ENCODE measurements around the gene UBXN2A. TPM values are rescaled to one million over a fixed set of nuclear protein-coding genes. Genes with fewer than 3 reads are reported as not detected.
"Not testable (repeated sequence)": the region's sequence is repeated elsewhere in the genome, so short reads cannot be mapped to it uniquely, and the experiment has no call there.

UBXN2A gene
- total RNA-seq, 1 experiment from 2014 or later, result 13.5 TPM

DNA sequence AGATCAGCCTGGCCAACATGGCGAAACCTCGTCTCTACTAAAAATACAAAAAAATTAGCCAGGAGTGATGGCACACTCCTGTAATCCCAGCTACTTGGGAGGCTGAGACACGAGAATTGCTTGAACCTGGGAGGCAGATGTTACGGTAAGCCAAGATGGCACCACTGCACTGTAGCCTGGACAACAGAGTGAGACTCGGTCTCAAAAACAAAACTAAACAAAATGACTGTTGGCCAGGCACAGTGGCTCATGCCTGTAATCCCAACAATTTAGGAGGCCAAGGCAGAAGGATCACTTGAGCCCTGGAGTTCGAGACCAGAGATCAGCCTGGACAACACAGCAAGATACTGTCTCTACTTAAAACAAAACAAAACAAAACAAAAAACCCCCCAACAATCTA, 102.9 kb downstream of the UBXN2A start:
- DNase-seq (ENCODE audit: low read depth), result not testable (repeated sequence)

DNA sequence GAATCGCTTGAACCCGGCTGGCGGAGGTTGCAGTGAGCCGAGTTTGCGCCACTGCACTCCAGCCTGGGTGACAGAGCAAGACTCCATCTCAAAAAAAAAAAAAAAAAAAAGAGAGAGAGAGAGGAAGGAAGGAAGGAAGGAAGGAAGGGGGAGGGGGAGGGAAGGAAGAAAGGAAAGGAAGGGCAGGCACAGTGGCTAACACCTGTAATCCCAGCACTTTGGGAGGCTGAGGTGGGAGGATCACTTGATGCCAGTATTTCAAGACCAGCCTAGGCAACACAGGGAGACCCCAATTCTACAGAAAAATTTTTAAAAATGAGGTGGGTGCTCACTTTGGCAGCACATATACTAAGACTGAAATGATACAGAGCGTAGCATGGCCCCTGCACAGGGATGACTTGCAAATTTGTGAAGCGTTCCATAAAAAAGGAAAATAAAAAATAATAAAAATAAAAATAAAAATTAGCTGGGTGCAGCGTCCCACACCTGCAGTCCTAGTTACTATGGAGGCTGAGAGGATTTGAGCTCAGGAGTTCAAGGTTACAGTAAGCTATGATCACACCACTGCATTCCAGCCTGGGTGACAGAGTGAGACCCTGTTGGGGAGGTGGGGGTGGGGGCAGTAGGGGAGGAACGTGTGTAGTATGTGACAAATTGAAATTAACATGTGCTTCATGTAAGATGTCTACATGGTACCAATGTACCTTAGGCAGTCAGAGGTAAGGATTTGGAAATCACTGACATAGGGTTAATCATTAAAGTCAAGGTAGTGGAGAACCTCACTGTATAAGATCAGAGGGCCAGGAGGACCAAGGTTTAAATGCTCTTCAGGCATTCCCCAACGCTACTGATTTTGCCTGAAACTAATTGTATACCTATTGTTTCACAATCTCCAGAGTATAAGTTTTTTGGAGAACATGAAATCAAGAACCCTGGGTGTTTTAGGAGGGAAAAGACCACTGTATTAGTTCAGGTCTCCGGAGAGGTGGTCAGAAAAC, 105.5 kb downstream of the UBXN2A start:
- no peak for DNase-seq (ENCODE audit: low read depth)

DNA sequence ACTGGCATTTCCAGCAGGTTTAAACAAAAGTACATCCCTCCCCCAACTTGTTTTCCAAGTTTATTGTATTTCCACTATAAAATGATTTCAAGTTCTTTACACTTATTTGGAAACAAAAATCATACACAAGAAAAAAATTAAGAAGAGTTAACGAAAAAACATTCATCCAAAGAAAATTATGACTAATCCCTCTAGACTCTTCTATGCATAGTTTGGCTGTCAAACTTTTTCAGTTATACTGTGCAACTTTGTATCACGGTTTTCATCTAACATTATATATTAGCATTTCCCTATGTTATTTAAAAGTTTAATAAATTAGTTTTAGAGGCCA, 106.3 kb downstream of the UBXN2A start:
- no peak for DNase-seq (ENCODE audit: low read depth)

DNA sequence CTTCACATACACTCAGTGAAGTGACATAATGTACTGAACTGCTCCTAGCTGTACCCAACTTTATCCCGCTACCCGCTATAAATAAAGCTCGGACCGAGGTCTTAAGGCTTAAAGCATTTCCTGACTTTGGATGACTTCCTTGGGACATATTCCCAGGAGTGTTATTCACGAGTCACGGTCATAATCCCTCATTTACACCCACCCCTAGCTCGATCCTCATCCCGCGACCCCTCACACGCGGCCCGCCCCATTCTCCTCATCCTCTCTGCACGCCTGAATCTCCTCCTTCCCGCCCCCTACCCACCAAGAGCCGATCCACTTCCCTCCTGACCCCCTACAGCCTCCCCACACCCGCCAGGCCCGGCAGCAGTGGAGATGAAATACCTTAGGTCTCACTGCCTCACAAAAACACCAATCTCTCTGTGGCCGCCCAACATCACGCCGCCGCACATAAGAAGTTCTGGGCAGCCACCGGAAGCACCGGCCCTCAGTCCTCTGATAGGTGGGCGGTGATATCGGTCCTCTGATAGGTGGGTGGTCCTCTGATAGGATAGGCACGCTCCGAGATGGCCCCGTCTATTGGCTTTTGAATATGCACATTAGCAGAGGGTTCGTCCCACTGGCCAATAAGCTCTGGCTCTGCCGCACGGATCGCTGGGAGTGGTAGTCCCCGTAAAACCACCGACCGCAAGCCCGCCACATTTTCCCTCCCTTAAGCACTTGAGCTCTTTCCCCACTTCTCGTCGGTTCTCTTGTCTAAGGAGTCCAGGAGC, 106.9 kb downstream of the UBXN2A start, which contains the start of gene WDCP:
TSS of gene WDCP (minus strand) at position 462 of the 773 bp plus-strand sequence. CDS start 7,897 bp downstream, outside the sequence.
- peak; percentile 99 for DNase-seq (ENCODE audit: low read depth)

DNA sequence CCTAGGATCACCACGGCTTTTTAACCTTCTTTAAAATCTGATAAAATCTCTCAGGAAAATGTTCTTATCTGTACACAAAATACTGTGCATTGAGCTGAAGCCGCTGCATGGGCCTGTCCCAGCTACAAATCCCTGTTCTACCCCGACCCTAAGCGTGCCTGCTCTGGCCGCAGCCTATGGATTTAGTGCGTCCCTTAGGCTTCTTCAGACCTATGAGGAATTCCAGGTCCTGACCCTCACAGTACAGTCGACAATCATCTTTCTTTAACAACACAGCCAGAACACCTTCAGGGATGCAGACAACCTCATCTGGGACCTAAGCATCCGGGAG, 107.4 kb downstream of the UBXN2A start:
- no peak for DNase-seq (ENCODE audit: low read depth)

DNA sequence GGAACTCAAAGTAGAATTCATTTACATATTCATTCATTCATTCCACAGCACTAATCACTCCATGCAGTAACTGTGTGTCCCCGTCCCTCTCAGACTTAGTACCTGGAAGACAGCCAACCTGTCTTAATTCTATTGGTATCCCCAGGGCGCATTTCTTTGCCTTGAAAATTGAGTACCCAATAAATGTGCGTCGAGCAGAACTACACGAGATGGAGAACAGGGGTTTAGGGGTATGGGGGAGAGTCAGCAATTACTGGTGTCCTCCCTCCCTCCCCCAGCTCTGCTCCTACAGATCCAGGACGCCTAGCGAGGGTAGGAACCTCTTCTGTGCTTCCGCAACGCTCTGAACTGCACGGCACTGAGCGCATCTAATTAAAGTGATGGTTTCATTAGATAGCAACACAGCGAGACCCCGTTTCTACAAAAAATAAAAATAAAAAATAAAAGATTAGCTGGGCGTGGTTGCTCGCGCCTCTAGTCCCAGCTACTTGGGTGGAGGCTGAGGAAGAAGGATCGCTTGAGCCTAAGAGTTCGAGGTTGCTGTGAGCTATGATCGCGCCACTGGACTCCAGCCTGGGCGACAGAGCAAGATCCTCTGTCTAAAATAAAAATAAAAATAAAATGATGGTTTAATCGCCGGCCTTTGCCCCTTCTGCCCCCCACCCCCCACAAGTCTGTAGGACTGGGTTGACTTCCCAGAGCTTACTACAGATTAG, 108.7 kb downstream of the UBXN2A start:
- DNase-seq (ENCODE audit: low read depth), result peak; percentile 35

DNA sequence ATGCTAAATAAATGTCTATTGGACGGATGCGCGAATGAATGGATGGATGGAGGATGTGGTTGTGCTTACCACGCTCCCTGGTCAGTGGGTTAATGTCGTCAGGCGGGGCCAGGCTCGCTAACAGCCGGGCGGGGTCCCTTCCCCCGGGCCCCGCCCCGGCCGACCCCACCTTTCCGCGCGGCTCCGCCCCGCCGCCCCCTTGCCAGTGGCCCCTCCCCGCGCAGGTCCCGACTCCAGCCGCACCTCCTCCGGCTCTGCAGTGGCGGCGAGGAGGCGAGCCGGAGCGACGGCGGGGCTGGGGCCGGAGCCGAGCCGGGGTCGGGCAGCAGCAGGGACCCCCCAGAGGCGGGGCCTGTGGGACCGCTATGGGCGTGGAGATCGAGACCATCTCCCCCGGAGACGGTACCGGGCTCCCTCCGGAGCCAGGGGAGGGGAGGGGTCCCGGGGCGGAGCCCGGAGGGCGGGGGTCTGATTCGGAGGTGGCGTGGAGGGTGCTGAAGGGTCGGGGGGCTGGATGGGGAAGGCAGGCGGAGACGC, 109.3 kb downstream of the UBXN2A start, which contains the start of gene FKBP1B:
TSS of gene FKBP1B (plus strand) at position 257 of the 537 bp plus-strand sequence. CDS start at position 366, 109 bp downstream.
- DNase-seq (ENCODE audit: low read depth), result peak; percentile 82

DNA sequence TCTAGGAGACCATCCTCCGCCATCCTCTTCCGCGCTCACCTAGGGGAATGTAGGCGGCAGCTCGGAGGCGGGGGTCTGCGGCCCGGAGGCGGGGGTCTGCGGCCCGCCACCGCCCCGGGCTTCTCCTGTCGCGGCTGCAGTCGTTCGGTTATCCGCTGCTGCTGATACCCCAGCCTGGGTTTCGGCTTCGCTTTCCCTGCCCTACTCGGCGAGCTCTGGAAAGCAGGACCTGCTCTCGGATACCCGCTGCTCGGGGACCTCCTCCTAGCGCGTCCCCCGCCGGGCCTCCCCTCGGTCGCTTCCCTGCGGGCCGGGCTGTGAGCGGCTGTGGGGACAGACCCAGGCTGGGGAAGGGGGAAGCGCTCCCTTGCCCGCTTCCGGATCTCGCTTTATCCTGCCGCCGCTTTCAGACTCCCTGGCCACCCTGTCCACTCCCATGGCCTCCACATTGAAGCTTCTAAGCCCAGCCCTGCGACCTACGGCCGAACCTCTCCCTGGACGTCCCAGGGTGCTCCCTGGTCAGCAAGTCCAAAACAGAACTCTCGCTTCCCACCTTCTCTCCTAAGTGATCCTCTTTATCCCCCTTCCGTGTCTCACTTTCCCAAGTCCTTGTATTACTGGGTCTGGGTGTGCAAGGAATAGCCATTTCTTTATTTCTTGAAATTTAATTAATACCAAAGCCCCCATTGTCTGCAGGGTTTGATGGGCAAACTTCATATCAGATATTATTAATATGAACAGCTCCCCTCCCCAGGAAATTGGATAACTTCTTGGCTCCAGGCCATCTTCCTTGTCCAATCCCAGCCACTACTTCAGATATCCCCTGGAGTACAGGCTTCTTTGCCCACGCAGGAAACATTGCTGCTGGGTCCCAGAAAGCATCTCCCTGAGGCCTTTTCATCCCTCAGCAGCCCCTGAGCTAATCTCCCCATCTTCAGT, 110.0 kb downstream of the UBXN2A start:
- DNase-seq (ENCODE audit: low read depth), result peak; percentile 32

DNA sequence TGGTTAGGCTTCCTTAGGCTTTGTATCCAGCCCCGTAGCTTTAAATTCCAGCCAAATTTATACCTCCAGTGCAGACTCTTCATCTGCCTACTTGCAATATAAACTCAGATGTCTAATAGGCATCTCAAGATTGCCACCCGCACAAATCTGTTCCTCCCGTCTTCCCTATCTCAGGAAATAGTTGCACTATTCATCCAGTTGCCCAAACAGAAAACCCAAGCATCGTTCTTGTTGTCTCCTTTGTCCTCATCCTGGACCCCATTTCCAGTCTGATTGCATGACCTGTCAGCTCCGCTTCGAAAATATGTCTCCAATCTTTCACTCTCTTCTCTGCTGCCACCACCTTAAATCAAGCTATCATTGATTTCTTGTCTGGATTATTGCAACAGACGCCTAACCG, 111.6 kb downstream of the UBXN2A start:
- DNase-seq (ENCODE audit: low read depth), result no peak

DNA sequence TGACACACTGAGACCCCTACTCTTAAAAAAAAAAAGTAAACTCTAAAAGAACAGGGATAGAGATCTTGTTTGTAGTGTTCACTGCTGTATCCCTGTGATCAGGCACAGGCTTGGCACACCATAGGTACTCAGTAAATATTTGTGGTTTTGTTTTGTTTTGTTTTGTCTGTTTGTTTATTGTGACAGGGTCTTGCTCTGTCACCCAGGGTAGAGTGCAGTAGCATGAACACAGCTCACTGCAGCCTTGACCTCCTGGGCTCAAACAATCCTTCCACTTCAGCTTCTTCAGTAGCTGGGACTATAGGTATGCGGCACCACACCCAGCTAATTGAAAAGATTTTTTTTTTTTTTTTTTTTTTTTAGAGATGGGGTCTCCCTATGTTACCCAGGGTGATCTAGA, 112.7 kb downstream of the UBXN2A start:
- no peak for DNase-seq (ENCODE audit: low read depth)

Other genes with a start within 250 kb of the UBXN2A start
- gene ATAD2B, start 13.3 kb upstream of the UBXN2A start, total RNA-seq (2014; rRNA removed; shearing (Covaris generic)), result 7.9 and 9.7 TPM in 2 replicates
- 0.06 TPM in 1 of 2 replicates, not detected in the other for gene MFSD2B, start 69.6 kb downstream of the UBXN2A start, total RNA-seq (2014; rRNA removed; shearing (Covaris generic))
- gene WDCP, start 106.9 kb downstream of the UBXN2A start, total RNA-seq (2014; rRNA removed; shearing (Covaris generic)), result 14.6 and 18.0 TPM in 2 replicates
- 0.98 and 8.5 TPM in 2 replicates for gene FKBP1B, start 109.3 kb downstream of the UBXN2A start, total RNA-seq (2014; rRNA removed; shearing (Covaris generic))
- gene SF3B6, start 135.9 kb downstream of the UBXN2A start, total RNA-seq (2014; rRNA removed; shearing (Covaris generic)), result 314 and 397 TPM in 2 replicates
- gene TP53I3, start 144.4 kb downstream of the UBXN2A start, total RNA-seq (2014; rRNA removed; shearing (Covaris generic)), result 17.6 and 21.4 TPM in 2 replicates
- gene PFN4, start 182.9 kb downstream of the UBXN2A start, total RNA-seq (2014; rRNA removed; shearing (Covaris generic)), result 0.74 and 4.7 TPM in 2 replicates
- gene FAM228B, start 183.0 kb downstream of the UBXN2A start, total RNA-seq (2014; rRNA removed; shearing (Covaris generic)), result 3.7 and 7.0 TPM in 2 replicates
- not detected in 2 replicates for gene FAM228A, start 234.6 kb downstream of the UBXN2A start, total RNA-seq (2014; rRNA removed; shearing (Covaris generic))

All from Daoy (cell line).